Neural progenitor cell (in vitro differentiated cells): ENCODE data around the gene GNG7.

Source experiments
- EZH2 ChIP-seq: fragments of 200-600 bp; sonication (generic); IDR thresholded peaks from 2 replicates; pipeline ENCODE4 v1.6.1; 2017; ENCODE audit warnings: antibody characterized with exemption, mild to moderate bottlenecking, moderate library complexity
- EZH2phosphoT487 ChIP-seq: fragments of 200-600 bp; sonication (generic); IDR thresholded peaks from 2 replicates; pipeline ENCODE4 v1.6.1; 2017; ENCODE audit warnings: antibody characterized with exemption
- TF ChIP-seq, protein P1 (sequence below): fragments of 200-600 bp; sonication (generic); IDR thresholded peaks from 2 replicates; pipeline ENCODE4 v1.5.1; 2017; ENCODE audit warnings: antibody characterized with exemption, mild to moderate bottlenecking

DNA sequence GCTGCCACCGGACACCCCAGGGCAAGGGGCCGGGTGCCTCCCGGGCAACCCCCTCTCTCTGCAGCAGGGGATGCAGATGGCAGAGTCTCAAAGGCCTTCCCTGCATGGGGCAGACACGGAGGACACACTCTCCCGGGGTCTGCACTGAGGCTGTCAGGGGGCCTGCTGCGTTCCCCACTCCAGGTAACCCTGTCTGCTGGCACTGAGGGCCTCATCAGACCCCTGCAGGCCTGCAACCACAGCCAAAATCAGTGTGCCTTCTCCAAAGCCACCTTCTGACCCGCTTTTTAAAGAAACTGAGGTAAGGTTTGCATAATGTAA, 93.9 kb downstream of the GNG7 start:
- TF ChIP-seq, protein P1, sequence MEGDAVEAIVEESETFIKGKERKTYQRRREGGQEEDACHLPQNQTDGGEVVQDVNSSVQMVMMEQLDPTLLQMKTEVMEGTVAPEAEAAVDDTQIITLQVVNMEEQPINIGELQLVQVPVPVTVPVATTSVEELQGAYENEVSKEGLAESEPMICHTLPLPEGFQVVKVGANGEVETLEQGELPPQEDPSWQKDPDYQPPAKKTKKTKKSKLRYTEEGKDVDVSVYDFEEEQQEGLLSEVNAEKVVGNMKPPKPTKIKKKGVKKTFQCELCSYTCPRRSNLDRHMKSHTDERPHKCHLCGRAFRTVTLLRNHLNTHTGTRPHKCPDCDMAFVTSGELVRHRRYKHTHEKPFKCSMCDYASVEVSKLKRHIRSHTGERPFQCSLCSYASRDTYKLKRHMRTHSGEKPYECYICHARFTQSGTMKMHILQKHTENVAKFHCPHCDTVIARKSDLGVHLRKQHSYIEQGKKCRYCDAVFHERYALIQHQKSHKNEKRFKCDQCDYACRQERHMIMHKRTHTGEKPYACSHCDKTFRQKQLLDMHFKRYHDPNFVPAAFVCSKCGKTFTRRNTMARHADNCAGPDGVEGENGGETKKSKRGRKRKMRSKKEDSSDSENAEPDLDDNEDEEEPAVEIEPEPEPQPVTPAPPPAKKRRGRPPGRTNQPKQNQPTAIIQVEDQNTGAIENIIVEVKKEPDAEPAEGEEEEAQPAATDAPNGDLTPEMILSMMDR: no peak
- no peak for TF ChIP-seq EZH2phosphoT487
- TF ChIP-seq EZH2: no peak
